Epidermal melanocyte (primary cell): Measurements from ENCODE around the gene RYR3.

Experiments used
- DNase-seq: peaks from one replicate; pipeline ENCODE4 v3.0.0; 2011; ENCODE audit warnings: low spot score; ENCODE audit not compliant: insufficient read length

Gene RYR3

GRCh38 chr15:33448961-33449606 lies 138.3 kb downstream of the RYR3 start:
- DNase-seq, result no peak

- DNase-seq, result no peak
These were observed 139.0 kb downstream of the RYR3 start for GRCh38 chr15:33449810-33450209.

GRCh38 chr15:33451385-33451784 lies 140.6 kb downstream of the RYR3 start:
- DNase-seq, result no peak

- no peak for DNase-seq
These were observed 143.0 kb downstream of the RYR3 start for GRCh38 chr15:33453761-33454160.

- DNase-seq, result no peak
These were observed 143.6 kb downstream of the RYR3 start for GRCh38 chr15:33454346-33454745.

- DNase-seq, result no peak
These were observed 144.2 kb downstream of the RYR3 start for GRCh38 chr15:33454996-33455395.

GRCh38 chr15:33458421-33458820 lies 147.7 kb downstream of the RYR3 start:
- DNase-seq, result no peak

GRCh38 chr15:33460166-33460805 lies 149.5 kb downstream of the RYR3 start:
- DNase-seq, result no peak

GRCh38 chr15:33461671-33462070 lies 150.9 kb downstream of the RYR3 start:
- no peak for DNase-seq

GRCh38 chr15:33467146-33467815 lies 156.5 kb downstream of the RYR3 start:
- DNase-seq, result no peak

GRCh38 chr15:33467816-33468163 lies 157.0 kb downstream of the RYR3 start:
- DNase-seq, result no peak

GRCh38 chr15:33468740-33469139 lies 158.0 kb downstream of the RYR3 start:
- DNase-seq, result no peak

GRCh38 chr15:33473005-33473404 lies 162.2 kb downstream of the RYR3 start:
- DNase-seq, result no peak

- no peak for DNase-seq
These were observed 162.9 kb downstream of the RYR3 start for GRCh38 chr15:33473714-33474113.

GRCh38 chr15:33476076-33476475 lies 165.3 kb downstream of the RYR3 start:
- no peak for DNase-seq

- DNase-seq, result no peak
These were observed 166.1 kb downstream of the RYR3 start for GRCh38 chr15:33476908-33477307.

- DNase-seq, result no peak
These were observed 178.6 kb downstream of the RYR3 start for GRCh38 chr15:33489335-33489734.

- no peak for DNase-seq
These were observed 179.9 kb downstream of the RYR3 start for GRCh38 chr15:33490703-33491102.

- DNase-seq, result peak; percentile 41
These were observed 181.8 kb downstream of the RYR3 start for GRCh38 chr15:33492434-33493052.

- DNase-seq, result no peak
These were observed 183.5 kb downstream of the RYR3 start for GRCh38 chr15:33494306-33494705.

- DNase-seq, result no peak
These were observed 189.8 kb downstream of the RYR3 start for GRCh38 chr15:33500432-33501195.

- DNase-seq, result no peak
These were observed 192.9 kb downstream of the RYR3 start for GRCh38 chr15:33503681-33504080.
